ENCODE data around the gene CDHR1. TPM values are rescaled to one million over a fixed set of nuclear protein-coding genes. Genes with fewer than 3 reads are reported as not detected.
"Not testable (repeated sequence)": the region's sequence is repeated elsewhere in the genome, so short reads cannot be mapped to it uniquely, and the experiment has no call there.

CDHR1 gene
- total RNA-seq (under 1 TPM; 0.19 to 0.39 TPM), polyA plus RNA-seq (ENCODE audit: insufficient read depth, low read depth, low replicate concordance) (0.67 TPM)
- long read RNA-seq, donor 1, partial matches to known transcripts: 0 of 1 reads
- long read RNA-seq, donor 1, other reads (novel, unspliced or antisense): 0 of 1 reads
- long read RNA-seq, donor 2, partial matches to known transcripts: 0 of 1 reads
- long read RNA-seq, donor 2, other reads (novel, unspliced or antisense): 0 of 1 reads

DNA sequence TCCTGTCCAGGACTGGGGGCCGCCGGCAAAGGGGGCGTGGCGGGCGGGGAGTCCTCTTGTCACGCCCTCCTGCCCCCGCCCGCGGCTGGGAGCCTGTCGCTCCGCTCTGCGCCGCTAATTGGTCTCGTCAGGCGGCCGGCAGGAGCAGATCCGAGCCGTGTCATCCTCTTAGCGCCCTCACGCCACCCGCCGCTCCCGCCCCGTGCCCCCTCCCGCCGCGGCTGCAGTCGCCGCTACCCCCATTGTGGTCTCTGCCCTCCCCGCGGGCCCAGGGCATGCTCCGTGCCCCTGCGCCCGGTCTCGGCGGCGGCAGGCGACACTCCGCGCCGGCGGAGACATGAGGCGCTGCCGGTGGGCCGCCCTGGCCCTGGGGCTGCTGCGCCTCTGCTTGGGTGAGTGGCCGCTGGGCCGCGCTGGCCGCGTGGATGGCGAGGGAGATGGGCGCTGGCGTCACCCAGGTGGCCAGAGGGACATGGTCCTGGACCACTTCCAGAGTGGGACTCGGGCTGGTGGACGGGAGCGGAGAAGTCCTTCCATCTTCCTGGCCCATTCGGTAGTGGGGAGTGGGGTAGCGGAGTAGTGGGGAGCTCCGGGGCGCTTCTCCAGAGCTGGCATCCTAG is at the start of gene CDHR1:
Gene CDHR1 (plus strand): TSS at position 114 of the 620 bp plus-strand sequence. CDS start 224 bp downstream, at position 338.
- H3K4me1 ChIP-seq: peaks cover 8% of the 10 kb centered on the region
- DNase-seq: peak; percentile 31
- TF ChIP-seq, protein P1, sequence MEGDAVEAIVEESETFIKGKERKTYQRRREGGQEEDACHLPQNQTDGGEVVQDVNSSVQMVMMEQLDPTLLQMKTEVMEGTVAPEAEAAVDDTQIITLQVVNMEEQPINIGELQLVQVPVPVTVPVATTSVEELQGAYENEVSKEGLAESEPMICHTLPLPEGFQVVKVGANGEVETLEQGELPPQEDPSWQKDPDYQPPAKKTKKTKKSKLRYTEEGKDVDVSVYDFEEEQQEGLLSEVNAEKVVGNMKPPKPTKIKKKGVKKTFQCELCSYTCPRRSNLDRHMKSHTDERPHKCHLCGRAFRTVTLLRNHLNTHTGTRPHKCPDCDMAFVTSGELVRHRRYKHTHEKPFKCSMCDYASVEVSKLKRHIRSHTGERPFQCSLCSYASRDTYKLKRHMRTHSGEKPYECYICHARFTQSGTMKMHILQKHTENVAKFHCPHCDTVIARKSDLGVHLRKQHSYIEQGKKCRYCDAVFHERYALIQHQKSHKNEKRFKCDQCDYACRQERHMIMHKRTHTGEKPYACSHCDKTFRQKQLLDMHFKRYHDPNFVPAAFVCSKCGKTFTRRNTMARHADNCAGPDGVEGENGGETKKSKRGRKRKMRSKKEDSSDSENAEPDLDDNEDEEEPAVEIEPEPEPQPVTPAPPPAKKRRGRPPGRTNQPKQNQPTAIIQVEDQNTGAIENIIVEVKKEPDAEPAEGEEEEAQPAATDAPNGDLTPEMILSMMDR (IDR thresholded peaks at IDR 0.05): no peak
- no peak for TF ChIP-seq POLR2A (IDR thresholded peaks at IDR 0.05)
- no peaks in the 10 kb centered on the region for H3K9me3 ChIP-seq
- intact Hi-C loops (cut with DNase I; ENCODE audit: low total_unique reads): no loop called here
- H3K36me3 ChIP-seq (ENCODE audit: low read depth, missing control alignments): no peaks in the 10 kb centered on the region
- 1% methylated on average over 10 to 23 of the region's 61 CpGs for WGBS, 2 donors
- no peak within 1 kb of the TSS for H3K27ac ChIP-seq
- H3K27me3 ChIP-seq: no peaks in the 10 kb centered on the region
- H3K4me3 ChIP-seq: peak within 1 kb of the TSS; percentile 4 to 52

DNA sequence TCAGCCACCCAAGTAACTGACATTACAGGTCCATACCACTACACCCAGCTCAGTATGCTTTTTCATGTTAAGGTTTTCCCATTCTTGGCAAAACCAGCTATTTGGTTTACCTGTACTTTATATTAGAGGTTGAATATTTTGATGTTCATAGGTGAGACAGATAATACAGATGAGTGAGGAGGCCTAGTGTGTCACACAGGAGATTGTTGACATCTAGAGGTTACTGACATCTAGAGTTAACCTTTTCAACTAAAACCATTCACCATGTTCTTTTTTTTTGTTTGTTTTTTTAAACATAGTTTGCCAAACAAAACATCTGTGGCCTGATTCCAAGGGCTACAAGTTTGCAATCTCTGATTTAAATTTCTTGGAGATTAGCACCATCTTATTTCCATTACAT is 47.0 kb upstream of the CDHR1 start:
- intact Hi-C loops (cut with DNase I; ENCODE audit: low total_unique reads): no loop called here
- no peaks in the 10 kb centered on the region for H3K36me3 ChIP-seq (ENCODE audit: low read depth, missing control alignments)
- H3K27ac ChIP-seq: no peak overlapping the region

DNA sequence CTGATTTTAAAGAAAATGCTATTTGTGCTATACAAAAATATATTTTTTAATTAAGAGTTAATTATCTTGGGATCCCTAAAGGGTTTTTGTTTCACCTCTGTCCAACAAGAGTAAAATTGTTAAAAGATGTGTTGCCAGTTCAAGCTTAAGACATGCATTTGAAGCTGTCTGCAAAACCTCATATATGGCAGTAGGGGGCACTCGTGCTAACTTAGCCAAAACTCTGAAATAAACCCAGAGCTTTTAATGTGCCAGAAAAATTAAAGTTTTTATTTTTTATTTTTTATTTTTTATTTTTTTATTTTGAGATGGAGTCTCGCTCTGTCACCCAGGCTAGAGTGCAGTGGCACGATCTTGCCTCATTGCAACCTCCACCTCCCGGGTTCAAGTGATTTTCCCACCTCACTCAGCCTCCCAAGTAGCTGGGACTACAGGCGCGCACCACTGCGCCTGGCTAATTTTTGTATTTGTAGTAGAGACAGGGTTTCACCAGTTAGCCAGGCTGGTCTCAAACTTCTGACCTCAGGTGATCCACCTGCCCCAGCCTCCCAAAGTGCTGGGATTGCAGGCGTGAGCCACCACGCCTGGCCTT is 46.2 kb upstream of the CDHR1 start:
- H3K27ac ChIP-seq; H3K9me3 ChIP-seq; DNase-seq; H3K4me1 ChIP-seq; H3K4me3 ChIP-seq; H3K36me3 ChIP-seq (ENCODE audit: low read depth, missing control alignments); H3K27me3 ChIP-seq; intact Hi-C loops (cut with DNase I; ENCODE audit: low total_unique reads): not testable (repeated sequence)
- TF ChIP-seq, protein P1 (IDR thresholded peaks at IDR 0.05): peak in 2 of 3 experiments; percentile 38 to 58
- WGBS, 2 donors: 84 to 86% methylated on average over 9 of the region's 9 CpGs

More for the DNA sequence above, 47.0 kb upstream of the CDHR1 start:
- Histone ChIP-seq H3K4me3 (no peak overlapping the region), H3K27me3 (no peaks in the 10 kb centered on the region), H3K4me1 (no peaks in the 10 kb centered on the region), H3K9me3 (no peaks in the 10 kb centered on the region)
- no peak for DNase-seq
- TF ChIP-seq, protein P1 (IDR thresholded peaks at IDR 0.05): no peak
- TF ChIP-seq POLR2A (IDR thresholded peaks at IDR 0.05): no peak

DNA sequence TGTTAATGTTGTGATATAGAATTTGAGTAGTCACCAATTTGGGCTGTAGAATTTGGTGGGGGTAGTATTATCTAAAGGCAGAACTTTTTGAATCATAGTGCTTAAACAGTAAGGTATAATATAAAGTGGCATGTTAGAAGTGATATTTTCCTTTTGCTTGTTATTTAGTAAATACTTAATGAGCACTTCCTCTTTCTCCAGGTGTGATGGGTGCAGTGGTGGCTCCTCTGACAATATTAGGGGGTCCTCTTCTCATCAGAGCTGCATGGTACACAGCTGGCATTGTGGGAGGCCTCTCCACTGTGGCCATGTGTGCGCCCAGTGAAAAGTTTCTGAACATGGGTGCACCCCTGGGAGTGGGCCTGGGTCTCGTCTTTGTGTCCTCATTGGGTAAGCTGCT is 44.5 kb upstream of the CDHR1 start:
- Histone ChIP-seq H3K36me3 (ENCODE audit: low read depth, missing control alignments) (no peaks in the 10 kb centered on the region), H3K4me3 (no peak overlapping the region), H3K9me3 (no peaks in the 10 kb centered on the region), H3K4me1 (no peaks in the 10 kb centered on the region), H3K27ac (no peak overlapping the region), H3K27me3 (no peaks in the 10 kb centered on the region)
- intact Hi-C loops (cut with DNase I; ENCODE audit: low total_unique reads): loop anchor here (5.0 kb wide), 1 partner anchor 97 kb away; the partner anchor contains the start of gene RGR
- 98 to 100% methylated on average over 2 of the region's 2 CpGs for WGBS, 2 donors
- no peak for DNase-seq
- TF ChIP-seq, protein P1 (IDR thresholded peaks at IDR 0.05): no peak
- TF ChIP-seq POLR2A (IDR thresholded peaks at IDR 0.05): no peak
